Stimulated activated CD4-positive, alpha-beta T cell treated with anti-CD3 and anti-CD28 coated beads, Interleukin-4, amount 100 ng/mL, for 24 hours (primary cell): Measurements from ENCODE around the gene MIEF2.
"Not testable (repeated sequence)": the region's sequence is repeated elsewhere in the genome, so short reads cannot be mapped to it uniquely, and the experiment has no call there.

Experiments
- DNase-seq: peaks from one replicate; pipeline ENCODE4 v3.0.0-alpha.2; 2020

MIEF2 gene

DNA sequence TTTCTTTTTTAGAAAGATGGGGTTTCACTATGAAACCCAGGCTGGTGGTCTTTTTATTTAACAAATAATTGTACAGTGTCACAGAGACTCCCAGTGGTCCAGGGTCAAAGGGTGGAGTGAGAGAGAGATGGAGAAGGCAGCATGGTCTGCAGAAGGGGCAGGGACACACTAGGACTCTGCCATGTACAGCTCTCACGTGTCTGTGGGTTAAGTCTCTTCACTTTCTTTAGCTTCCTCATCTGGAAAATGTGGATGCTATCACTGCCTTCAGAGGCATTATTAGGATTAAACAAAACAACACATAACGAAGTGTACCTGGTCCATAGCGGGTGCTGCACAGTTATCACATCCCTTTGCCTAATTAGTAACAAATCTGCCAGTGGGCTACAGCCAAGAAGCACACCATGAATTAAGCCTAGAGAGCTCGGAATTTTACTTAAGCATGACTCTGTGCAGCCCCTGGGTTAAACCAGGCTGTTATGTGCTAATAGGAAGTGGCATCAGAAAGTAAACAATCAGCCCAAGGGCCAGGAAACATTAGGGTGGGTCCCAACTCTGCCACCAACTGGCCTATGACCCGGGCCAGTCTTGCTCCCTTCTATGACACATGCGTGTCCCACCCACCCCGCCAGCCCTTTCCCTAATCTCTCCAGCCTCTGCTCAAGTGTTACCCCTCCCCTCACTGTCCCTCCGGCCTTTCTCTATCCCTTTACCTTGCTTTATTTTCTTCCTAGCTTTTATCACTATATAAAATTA, 40.4 kb downstream of the MIEF2 start:
- DNase-seq, result no peak

DNA sequence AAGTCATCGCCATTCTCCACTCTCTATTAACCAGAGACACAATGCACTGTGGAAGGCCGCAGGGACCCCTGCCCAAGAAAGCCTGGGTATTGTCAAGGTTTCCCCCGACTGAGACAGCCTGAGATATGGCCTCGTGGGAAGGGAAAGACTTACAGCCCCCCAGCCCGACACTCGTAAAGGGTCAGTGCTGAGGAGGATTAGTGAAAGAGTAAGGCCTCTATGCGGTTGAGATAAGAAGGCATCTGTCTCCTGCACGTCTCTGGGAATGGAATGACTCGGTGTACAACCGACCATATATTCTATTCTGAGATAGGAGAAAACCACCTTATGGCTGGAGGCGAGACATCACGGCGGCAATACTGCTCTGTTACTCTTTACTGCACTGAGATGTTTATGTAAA, 42.7 kb downstream of the MIEF2 start:
- not testable (repeated sequence) for DNase-seq

DNA sequence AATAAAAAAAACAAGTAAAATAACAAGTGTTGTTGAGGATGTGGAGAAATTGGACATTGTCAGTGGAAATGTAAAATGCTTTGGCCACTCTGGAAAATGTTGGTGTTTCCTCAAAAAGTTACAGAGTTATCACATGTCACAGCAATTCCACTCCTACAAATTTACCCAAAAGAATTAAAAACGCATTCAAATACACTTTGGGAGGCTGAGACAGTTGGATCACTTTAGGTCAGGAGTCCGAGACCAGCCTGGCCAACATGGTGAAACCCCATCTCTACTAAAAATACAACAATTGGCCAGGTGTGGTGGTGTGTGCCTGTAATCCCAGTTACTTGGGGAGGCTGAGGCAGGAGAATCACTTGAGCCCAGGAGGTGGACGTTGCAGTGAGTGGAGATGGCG, 48.7 kb downstream of the MIEF2 start:
- no peak for DNase-seq

DNA sequence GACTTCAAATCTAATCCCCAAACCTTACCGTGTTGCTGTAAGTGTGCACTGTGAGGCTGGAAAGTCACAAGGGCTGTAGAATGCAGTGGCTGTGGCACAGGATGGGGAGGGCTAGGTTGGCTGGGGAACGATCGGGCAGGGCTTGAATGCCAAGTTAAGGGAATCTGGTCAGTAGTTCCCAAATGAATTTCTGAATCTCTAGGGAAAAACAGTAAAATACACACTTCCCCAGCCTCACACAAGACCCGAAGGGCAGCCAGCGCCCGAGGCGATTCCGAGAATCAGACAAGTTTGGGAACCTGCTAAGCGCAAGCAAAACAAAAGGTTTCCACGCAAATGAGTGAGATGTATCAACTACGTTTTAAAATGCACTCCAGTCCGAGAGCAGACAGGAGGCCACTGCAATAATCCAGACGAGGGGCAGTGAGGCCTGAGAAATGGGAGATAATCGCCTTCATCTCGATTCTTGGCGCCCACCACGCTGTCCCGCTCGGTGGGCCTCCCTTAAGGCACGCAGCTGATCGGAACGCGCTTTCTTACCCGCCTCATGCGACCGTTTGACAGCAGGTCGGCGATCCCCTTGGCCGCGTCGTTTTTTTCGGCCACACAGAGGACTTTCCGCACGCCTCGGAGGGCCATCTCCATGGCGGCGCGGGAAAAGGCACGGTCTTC, 53.7 kb downstream of the MIEF2 start:
- no peak for DNase-seq

DNA sequence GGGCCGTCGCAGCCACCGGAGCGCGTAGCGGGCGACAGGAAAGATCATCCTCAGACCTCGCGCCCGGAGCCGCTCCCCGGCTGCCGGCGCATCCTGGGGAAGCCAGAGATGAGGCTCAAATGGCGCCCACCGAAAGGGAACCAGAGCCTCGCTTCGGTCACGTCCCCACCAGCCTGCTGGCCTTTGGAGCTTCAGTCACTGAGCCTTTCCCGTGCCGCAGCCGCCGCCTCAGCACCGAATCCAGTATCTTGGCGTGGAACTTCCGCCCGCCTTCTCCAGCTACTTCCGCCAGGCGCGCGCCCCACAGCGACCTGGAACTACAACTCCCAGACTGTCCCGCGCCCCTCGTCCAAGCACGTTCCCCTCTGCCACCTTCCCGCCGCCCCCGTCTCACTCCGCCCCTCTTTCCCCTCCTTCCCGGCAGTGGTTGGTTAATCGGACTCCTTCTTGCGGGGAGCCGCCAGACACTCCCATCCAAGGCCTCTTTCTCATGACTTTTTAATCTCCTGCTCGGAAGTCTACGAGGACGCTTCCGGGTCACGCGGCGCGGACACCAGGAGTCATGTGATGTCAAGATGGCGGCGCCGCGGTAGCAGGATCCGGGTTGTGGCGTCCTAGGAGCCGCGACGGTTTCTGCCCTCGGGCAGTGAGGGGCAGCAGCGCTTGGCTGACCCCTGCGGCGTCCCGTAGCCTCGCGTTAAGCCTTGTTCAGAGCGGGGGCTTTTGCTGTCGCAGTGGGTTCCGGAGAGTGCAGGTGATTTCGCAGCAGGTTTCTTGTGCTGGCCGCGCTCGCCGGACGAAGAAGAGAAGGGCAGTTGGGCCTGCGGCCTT, 54.5 kb downstream of the MIEF2 start, which contains the start of the genes SMCR8 and TOP3A:
SMCR8 (plus strand) TSS at position 563 of the 831 bp plus-strand sequence. CDS start 497 bp downstream, outside the sequence.
TOP3A (minus strand) TSS at position 264 of the 831 bp plus-strand sequence; CDS start at position 48, 216 bp downstream.
- peak; percentile 99 for DNase-seq

DNA sequence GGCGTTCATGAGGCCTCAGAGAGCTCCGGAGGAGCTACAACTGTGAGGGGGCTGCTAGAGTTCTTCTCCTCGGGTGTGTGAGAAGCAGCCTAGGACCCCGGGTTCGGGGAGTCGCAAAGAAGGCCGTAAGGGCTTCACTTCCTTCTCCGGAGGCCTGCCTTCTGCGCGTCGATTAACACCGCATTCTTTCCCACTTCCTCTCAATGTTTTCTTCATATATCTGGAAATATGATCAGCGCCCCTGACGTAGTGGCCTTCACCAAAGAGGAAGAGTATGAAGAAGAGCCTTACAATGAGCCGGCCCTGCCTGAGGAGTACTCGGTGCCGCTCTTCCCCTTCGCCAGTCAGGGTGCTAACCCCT, 55.1 kb downstream of the MIEF2 start:
- no peak for DNase-seq

DNA sequence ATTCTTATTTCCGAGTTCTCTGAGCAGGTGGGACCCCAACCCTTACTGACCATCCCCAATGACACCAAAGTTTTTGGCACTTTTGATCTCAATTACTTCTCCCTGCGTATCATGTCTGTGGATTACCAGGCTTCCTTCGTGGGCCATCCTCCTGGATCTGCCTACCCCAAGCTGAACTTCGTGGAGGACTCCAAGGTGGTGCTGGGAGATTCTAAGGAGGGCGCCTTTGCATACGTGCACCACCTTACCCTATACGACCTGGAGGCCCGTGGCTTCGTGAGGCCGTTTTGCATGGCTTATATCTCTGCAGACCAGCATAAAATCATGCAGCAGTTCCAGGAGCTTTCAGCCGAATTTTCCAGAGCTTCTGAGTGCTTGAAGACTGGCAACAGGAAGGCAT, 55.5 kb downstream of the MIEF2 start:
- no peak for DNase-seq
